Right atrium auricular region (tissue), 2 donors: ENCODE results near the gene SLC22A14. TPM values are rescaled to one million over a fixed set of nuclear protein-coding genes. Genes with fewer than 3 reads are reported as not detected.

Source experiments
- DNase-seq: peaks from one replicate; pipeline ENCODE4 v3.0.0-alpha.2; 2019; ENCODE audit warnings: low spot score
- H3K27ac ChIP-seq, 2 donors: fragments of 200-600 bp; sonication (generic); 1 replicate in 1 of 2; 2 replicates in 1 of 2; pipeline ENCODE4 v1.5.1; 2016 to 2019
- H3K27me3 ChIP-seq, 2 donors: fragments of 200-600 bp; sonication (generic); one replicate each; pipeline versions ENCODE4 v1.5.1 to v1.6.0; 2017 to 2019
- H3K36me3 ChIP-seq: fragments of 200-600 bp; sonication (generic); one replicate; pipeline ENCODE4 v1.5.1; 2016
- H3K4me1 ChIP-seq, 2 donors: fragments of 200-600 bp; sonication (generic); one replicate each; pipeline versions ENCODE4 v1.5.1 to v1.6.0; 2017 to 2019
- H3K4me3 ChIP-seq, 2 donors: fragments of 200-600 bp; sonication (generic); 1 replicate in 1 of 2; 2 replicates in 1 of 2; pipeline ENCODE4 v1.5.1; 2017 to 2019; ENCODE audit warnings: mild to moderate bottlenecking in 1 of 2, moderate library complexity in 1 of 2
- H3K9me3 ChIP-seq, 2 donors: fragments of 200-600 bp; sonication (generic); one replicate each; pipeline ENCODE4 v1.5.1; 2019
- CTCF ChIP-seq, 2 donors: fragments of 200-600 bp; sonication (generic); IDR thresholded peaks; one replicate each; pipeline ENCODE4 v1.5.1; 2019; ENCODE audit warnings: antibody characterized with exemption in 2 of 2
- total RNA-seq, 2 donors: library from RNA; depleted of rRNA; stranded (reverse); fragments of >200 nt; gene quantifications; one replicate each; pipeline ENCODE4 v1.1.0, GENCODE V29; 2016

SLC22A14 gene
- total RNA-seq, 2 donors from 2014 or later: not detected

- no peak overlapping the region for H3K4me3 ChIP-seq
- H3K27me3 ChIP-seq: no peaks in the 10 kb centered on the region
- no peaks in the 10 kb centered on the region for H3K9me3 ChIP-seq
- no peak overlapping the region for H3K27ac ChIP-seq
- H3K4me1 ChIP-seq: no peaks in the 10 kb centered on the region
- DNase-seq: no peak
- no peak for TF ChIP-seq CTCF (IDR thresholded peaks at IDR 0.05)
- H3K36me3 ChIP-seq: no peaks in the 10 kb centered on the region
Observed at GRCh38 chr3:38312356-38312755, 30.3 kb downstream of the SLC22A14 start.

- no peaks in the 10 kb centered on the region for H3K36me3 ChIP-seq
- peak; percentile 49 for DNase-seq
- no peak overlapping the region for H3K4me3 ChIP-seq
- TF ChIP-seq CTCF (IDR thresholded peaks at IDR 0.05): no peak
- no peaks in the 10 kb centered on the region for H3K27me3 ChIP-seq
- H3K4me1 ChIP-seq: no peaks in the 10 kb centered on the region
- no peaks in the 10 kb centered on the region for H3K9me3 ChIP-seq
- no peak overlapping the region for H3K27ac ChIP-seq
Observed at GRCh38 chr3:38313263-38313662, 31.2 kb downstream of the SLC22A14 start.

GRCh38 chr3:38313695-38314094 lies 31.6 kb downstream of the SLC22A14 start:
- H3K36me3 ChIP-seq: no peaks in the 10 kb centered on the region
- DNase-seq: no peak
- H3K4me1 ChIP-seq: no peaks in the 10 kb centered on the region
- TF ChIP-seq CTCF (IDR thresholded peaks at IDR 0.05): no peak
- H3K27me3 ChIP-seq: no peaks in the 10 kb centered on the region
- H3K4me3 ChIP-seq: no peak overlapping the region
- no peaks in the 10 kb centered on the region for H3K9me3 ChIP-seq
- H3K27ac ChIP-seq: no peak overlapping the region

GRCh38 chr3:38314112-38314763 lies 32.1 kb downstream of the SLC22A14 start:
- Histone ChIP-seq H3K9me3 (no peaks in the 10 kb centered on the region), H3K4me3 (no peak overlapping the region), H3K27ac (no peak overlapping the region), H3K4me1 (no peaks in the 10 kb centered on the region), H3K27me3 (no peaks in the 10 kb centered on the region), H3K36me3 (no peaks in the 10 kb centered on the region)
- DNase-seq: peak; percentile 42
- no peak for TF ChIP-seq CTCF (IDR thresholded peaks at IDR 0.05)

GRCh38 chr3:38314764-38315487 lies 32.8 kb downstream of the SLC22A14 start:
- Histone ChIP-seq H3K9me3 (no peaks in the 10 kb centered on the region), H3K36me3 (no peaks in the 10 kb centered on the region), H3K27me3 (no peaks in the 10 kb centered on the region), H3K27ac (no peak overlapping the region), H3K4me1 (no peaks in the 10 kb centered on the region), H3K4me3 (no peak overlapping the region)
- TF ChIP-seq CTCF (IDR thresholded peaks at IDR 0.05): no peak
- peak; percentile 47 for DNase-seq
